ENCODE data around the gene LRRC31.

The LRRC31 gene

DNA sequence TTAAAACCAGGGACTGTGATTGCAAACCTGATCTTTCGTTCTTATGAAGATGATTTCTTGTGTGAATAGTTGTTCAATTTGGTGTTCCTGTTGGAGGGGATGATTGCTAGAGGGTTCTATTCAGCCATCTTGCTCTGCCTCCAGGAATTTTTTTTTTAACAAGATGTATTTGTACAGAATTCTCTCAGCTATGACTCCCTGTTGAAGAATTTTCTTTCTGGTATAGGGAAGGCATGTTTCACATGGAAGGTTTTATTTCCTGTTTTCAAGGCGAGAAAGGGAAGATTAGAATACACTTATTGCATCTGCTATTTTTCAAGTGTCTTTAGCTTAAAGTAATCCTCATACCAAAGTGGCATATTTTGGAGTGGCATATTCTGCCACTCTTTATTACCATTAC, 51.4 kb downstream of the LRRC31 start:
- DNase-seq (ENCODE audit: low read depth): peak; percentile 26
- TF ChIP-seq, protein P1, sequence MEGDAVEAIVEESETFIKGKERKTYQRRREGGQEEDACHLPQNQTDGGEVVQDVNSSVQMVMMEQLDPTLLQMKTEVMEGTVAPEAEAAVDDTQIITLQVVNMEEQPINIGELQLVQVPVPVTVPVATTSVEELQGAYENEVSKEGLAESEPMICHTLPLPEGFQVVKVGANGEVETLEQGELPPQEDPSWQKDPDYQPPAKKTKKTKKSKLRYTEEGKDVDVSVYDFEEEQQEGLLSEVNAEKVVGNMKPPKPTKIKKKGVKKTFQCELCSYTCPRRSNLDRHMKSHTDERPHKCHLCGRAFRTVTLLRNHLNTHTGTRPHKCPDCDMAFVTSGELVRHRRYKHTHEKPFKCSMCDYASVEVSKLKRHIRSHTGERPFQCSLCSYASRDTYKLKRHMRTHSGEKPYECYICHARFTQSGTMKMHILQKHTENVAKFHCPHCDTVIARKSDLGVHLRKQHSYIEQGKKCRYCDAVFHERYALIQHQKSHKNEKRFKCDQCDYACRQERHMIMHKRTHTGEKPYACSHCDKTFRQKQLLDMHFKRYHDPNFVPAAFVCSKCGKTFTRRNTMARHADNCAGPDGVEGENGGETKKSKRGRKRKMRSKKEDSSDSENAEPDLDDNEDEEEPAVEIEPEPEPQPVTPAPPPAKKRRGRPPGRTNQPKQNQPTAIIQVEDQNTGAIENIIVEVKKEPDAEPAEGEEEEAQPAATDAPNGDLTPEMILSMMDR (IDR thresholded peaks at IDR 0.05; ENCODE audit: insufficient read depth, low read depth, low read length, missing control alignments): no peak
- H3K4me3 ChIP-seq (ENCODE audit: low read length): no peak overlapping the region

- DNase-seq (ENCODE audit: low read depth): no peak
- TF ChIP-seq, protein P1 (IDR thresholded peaks at IDR 0.05; ENCODE audit: insufficient read depth, low read depth, low read length, missing control alignments): no peak
- H3K4me3 ChIP-seq (ENCODE audit: low read length): no peak overlapping the region
Observed at GRCh38 chr3:169815590-169816150, 54.1 kb downstream of the LRRC31 start.

DNA sequence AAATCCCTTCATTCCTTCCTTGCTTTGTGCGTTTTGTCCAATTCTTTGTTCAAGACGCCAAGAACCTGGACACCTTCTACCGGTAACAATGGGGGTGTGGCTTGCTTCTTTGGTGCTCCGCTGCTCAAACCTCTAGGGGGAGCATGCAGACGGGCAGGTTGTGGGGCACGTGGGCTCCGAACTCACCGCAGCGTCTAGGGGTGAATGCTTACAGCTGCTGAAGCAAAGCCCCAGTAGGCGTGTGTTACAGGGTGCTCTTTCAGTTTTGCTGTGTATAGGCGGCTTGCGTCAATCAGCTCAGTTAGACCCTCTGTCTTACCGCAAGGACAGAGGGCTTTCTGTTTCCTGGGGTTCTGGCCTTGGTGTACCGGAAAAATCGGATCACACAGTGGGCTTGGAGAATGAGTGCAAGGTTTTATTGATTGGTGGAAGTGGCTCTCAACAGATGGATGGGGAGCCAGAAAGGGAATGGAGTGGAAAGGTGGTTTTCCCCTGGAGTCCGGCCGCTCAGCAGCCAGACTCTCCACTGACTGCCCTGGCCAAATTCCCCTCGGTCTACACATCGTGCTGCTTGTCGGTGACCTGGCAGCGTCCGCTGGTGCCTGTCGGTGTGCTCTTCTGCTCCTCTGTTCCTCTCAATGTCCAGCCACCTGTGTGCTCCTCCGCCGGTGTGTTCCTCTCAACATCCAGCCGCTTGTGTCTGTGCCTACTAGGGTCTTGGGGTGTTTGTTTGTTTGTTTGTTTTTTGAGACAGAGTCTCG, 55.8 kb downstream of the LRRC31 start:
- peak overlapping the region; percentile 3 for H3K4me3 ChIP-seq (ENCODE audit: low read length)
- DNase-seq (ENCODE audit: low read depth): peak; percentile 55
- TF ChIP-seq, protein P1 (IDR thresholded peaks at IDR 0.05; ENCODE audit: insufficient read depth, low read depth, low read length, missing control alignments): peak; percentile 43

DNA sequence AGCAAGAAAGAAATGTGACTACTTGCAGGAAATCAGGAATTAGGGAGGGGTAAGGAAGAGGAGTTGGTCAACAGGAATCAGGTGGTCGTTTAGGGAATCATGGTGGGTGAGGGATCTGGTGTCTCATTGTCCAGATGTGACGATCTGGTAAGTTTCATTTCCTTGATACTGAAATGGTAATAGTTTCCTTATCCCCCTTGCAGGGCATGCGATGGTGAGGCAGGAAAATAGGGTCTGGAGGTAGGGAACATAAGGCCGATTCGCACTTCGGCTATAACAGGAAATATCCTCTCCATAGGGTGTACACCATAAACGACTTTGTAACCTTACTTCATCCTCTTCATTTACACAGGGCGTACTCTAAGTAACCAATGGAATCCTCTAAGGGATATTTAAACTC, 56.5 kb downstream of the LRRC31 start:
- DNase-seq (ENCODE audit: low read depth): no peak
- TF ChIP-seq, protein P1 (IDR thresholded peaks at IDR 0.05; ENCODE audit: insufficient read depth, low read depth, low read length, missing control alignments): no peak
- H3K4me3 ChIP-seq (ENCODE audit: low read length): no peak overlapping the region

GRCh38 chr3:169812332-169813235, 57.2 kb downstream of the LRRC31 start, which contains the start of the genes LRRC34 and LRRIQ4:
Gene LRRC34, minus strand, starts transcription at chr3:169812904. Its CDS starts 356 bp downstream, at chr3:169812548.
Gene LRRIQ4, plus strand, starts transcription at chr3:169812870. Its CDS starts 9,052 bp downstream, at chr3:169821922.
- TF ChIP-seq, protein P1 (IDR thresholded peaks at IDR 0.05; ENCODE audit: insufficient read depth, low read depth, low read length, missing control alignments): no peak
- peak within 1 kb of the TSS; percentile 46 for H3K4me3 ChIP-seq (ENCODE audit: low read length)
- peak; percentile 62 for DNase-seq (ENCODE audit: low read depth)

- H3K4me3 ChIP-seq (ENCODE audit: low read length): peak overlapping the region; percentile 46
- TF ChIP-seq, protein P1 (IDR thresholded peaks at IDR 0.05; ENCODE audit: insufficient read depth, low read depth, low read length, missing control alignments): no peak
- peak; percentile 66 for DNase-seq (ENCODE audit: low read depth)
Observed at GRCh38 chr3:169811631-169812331, 58.0 kb downstream of the LRRC31 start.

Measured in epithelial cell of esophagus (primary cell).